DOHH2 (cell line): Measurements from ENCODE around the gene STARD9.

Experiments
- H3F3A ChIP-seq: fragments of 200-600 bp; sonication (generic), shearing (Covaris generic); 2 replicates; pipeline ENCODE4 v1.6.0; 2016; ENCODE audit warnings: antibody characterized with exemption, mild to moderate bottlenecking; ENCODE audit not compliant: control insufficient read depth, insufficient read depth
- H3K27ac ChIP-seq: fragments of 200-600 bp; sonication (generic); 2 replicates; pipeline ENCODE4 v1.5.1; 2014; ENCODE audit warnings: low read depth, mild to moderate bottlenecking, low read length, moderate library complexity
- H3K27me3 ChIP-seq: fragments of 200-600 bp; sonication (generic); 2 replicates; pipeline ENCODE4 v1.6.1; 2014; ENCODE audit warnings: mild to moderate bottlenecking, low read length, mixed read lengths; ENCODE audit not compliant: control insufficient read depth
- H3K36me3 ChIP-seq: fragments of 200-600 bp; sonication (generic); 2 replicates; pipeline ENCODE4 v1.6.1; 2014; ENCODE audit warnings: mild to moderate bottlenecking, low read length, moderate library complexity, mixed read lengths; ENCODE audit not compliant: control insufficient read depth
- H3K4me1 ChIP-seq: fragments of 200-600 bp; sonication (generic); 2 replicates; pipeline ENCODE4 v1.6.1; 2014; ENCODE audit warnings: mild to moderate bottlenecking, low read length, mixed read lengths; ENCODE audit not compliant: control insufficient read depth
- H3K4me2 ChIP-seq: fragments of 200-600 bp; sonication (generic); 2 replicates; pipeline ENCODE4 v1.6.0; 2014; ENCODE audit warnings: mild to moderate bottlenecking, low read length, moderate library complexity
- H3K4me3 ChIP-seq: fragments of 200-600 bp; sonication (generic); 2 replicates; pipeline ENCODE4 v1.5.1; 2014; ENCODE audit warnings: mild to moderate bottlenecking, low read length, mixed read lengths
- H3K79me2 ChIP-seq: fragments of 200-600 bp; sonication (generic); 2 replicates; pipeline ENCODE4 v1.6.1; 2014; ENCODE audit warnings: mild to moderate bottlenecking, low read length, mixed read lengths; ENCODE audit not compliant: control insufficient read depth
- H3K9me2 ChIP-seq: fragments of 200-600 bp; sonication (generic); replicated peaks from 2 replicates; pipeline ENCODE4 v1.6.1; 2014; ENCODE audit warnings: mild to moderate bottlenecking, low read length, mixed read lengths; ENCODE audit not compliant: control insufficient read depth
- H3K9me3 ChIP-seq: fragments of 200-600 bp; sonication (generic); 2 replicates; pipeline ENCODE4 v1.6.1; 2014; ENCODE audit warnings: antibody characterized with exemption, low read length, mixed read lengths; ENCODE audit not compliant: control insufficient read depth, insufficient read depth
- H4K20me1 ChIP-seq: fragments of 200-600 bp; sonication (generic); 2 replicates; pipeline ENCODE4 v1.6.0; 2014; ENCODE audit warnings: low read depth, mild to moderate bottlenecking, antibody characterized with exemption, low read length, moderate library complexity; ENCODE audit not compliant: control insufficient read depth, insufficient read depth
- EZH2phosphoT487 ChIP-seq: fragments of 200-600 bp; sonication (generic); IDR thresholded peaks from 2 replicates; pipeline ENCODE4 v1.6.1; 2017; ENCODE audit warnings: borderline replicate concordance, mild to moderate bottlenecking, antibody characterized with exemption, low read length, moderate library complexity, mixed read lengths
- TF ChIP-seq, protein P1 (sequence below): fragments of 200-600 bp; sonication (generic); IDR thresholded peaks from one replicate; pipeline ENCODE4 v1.5.1; 2014; ENCODE audit warnings: antibody characterized with exemption, mild to moderate bottlenecking, low read depth, low read length; ENCODE audit not compliant: poor library complexity, severe bottlenecking

The STARD9 gene

DNA sequence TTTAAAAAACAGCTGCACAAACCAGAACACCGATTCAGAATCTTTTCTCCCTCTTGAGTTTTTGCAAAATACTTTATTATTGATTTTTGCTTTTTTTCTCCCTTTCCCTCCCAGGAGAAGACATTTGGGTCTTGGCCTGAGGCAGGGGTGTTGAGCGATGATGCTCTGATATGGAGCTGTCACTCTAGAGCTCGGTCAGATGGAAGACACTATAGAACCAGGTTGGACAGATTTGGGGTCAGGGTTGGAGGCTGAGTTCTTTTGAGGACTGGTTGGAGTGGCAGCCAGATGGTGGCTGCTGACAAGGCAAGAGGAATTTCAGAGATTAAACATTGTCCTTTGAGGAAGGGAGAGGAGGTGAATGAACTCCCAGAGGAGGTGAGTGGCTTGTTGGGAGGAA, 144.7 kb downstream of the STARD9 start:
- Histone ChIP-seq H3K36me3 (peaks cover 26% of the 10 kb centered on the region), H3K4me2 (no peak overlapping the region), H3K9me3 (no peaks in the 10 kb centered on the region), H3K4me1 (no peaks in the 10 kb centered on the region), H3K9me2 (no peaks in the 10 kb centered on the region), H4K20me1 (no peaks in the 10 kb centered on the region), H3K79me2 (no peaks in the 10 kb centered on the region), H3K27me3 (no peaks in the 10 kb centered on the region), H3K27ac (no peak overlapping the region), H3F3A (no peaks in the 10 kb centered on the region), H3K4me3 (no peak overlapping the region)
- TF ChIP-seq EZH2phosphoT487 = no peak
- TF ChIP-seq, protein P1, sequence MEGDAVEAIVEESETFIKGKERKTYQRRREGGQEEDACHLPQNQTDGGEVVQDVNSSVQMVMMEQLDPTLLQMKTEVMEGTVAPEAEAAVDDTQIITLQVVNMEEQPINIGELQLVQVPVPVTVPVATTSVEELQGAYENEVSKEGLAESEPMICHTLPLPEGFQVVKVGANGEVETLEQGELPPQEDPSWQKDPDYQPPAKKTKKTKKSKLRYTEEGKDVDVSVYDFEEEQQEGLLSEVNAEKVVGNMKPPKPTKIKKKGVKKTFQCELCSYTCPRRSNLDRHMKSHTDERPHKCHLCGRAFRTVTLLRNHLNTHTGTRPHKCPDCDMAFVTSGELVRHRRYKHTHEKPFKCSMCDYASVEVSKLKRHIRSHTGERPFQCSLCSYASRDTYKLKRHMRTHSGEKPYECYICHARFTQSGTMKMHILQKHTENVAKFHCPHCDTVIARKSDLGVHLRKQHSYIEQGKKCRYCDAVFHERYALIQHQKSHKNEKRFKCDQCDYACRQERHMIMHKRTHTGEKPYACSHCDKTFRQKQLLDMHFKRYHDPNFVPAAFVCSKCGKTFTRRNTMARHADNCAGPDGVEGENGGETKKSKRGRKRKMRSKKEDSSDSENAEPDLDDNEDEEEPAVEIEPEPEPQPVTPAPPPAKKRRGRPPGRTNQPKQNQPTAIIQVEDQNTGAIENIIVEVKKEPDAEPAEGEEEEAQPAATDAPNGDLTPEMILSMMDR = no peak

DNA sequence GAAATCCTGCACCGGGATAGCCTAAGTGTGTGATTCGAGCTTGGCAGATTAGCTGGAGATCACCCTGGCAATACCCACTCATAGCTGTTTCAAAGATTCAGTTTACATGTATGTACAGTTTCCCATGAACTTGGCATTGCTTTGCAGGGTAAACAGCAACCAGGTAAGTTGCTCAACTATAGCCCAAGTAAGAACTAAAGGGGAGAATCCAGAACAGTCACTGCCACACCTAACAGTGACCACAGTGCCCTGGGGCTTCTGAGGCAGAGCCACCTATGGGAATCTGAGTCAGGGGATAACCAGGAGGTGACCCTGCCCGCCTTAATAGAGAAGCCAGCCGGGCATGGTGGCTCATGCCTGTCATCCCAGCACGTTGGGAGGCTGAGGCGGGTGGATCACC, 145.6 kb downstream of the STARD9 start:
- H3K4me2 ChIP-seq = no peak overlapping the region
- H4K20me1 ChIP-seq = no peaks in the 10 kb centered on the region
- no peaks in the 10 kb centered on the region for H3F3A ChIP-seq
- no peaks in the 10 kb centered on the region for H3K9me2 ChIP-seq
- peaks cover 33% of the 10 kb centered on the region for H3K36me3 ChIP-seq
- no peaks in the 10 kb centered on the region for H3K9me3 ChIP-seq
- H3K27me3 ChIP-seq = no peaks in the 10 kb centered on the region
- H3K27ac ChIP-seq = no peak overlapping the region
- no peak overlapping the region for H3K4me3 ChIP-seq
- H3K4me1 ChIP-seq = no peaks in the 10 kb centered on the region
- no peaks in the 10 kb centered on the region for H3K79me2 ChIP-seq
- TF ChIP-seq, protein P1 = no peak
- TF ChIP-seq EZH2phosphoT487 = no peak

DNA sequence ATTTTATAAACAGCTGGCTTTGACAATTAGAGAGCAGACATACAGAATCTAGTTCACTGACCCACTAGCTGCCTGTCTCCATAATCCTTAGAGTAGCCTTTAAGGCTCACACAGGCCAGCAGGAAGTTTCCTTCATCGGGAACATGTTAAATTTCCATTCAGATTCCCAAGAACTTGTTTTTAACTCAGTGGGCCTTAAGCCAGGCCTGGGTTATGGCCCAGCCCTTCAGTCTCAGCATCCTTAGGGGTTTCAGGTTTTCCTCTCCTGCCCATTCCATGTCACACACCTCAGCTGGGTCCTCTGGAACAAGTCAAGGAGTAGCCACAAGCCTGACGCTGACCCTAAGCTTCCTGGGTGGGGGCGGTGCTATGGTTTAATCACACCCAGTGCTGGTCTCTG, 146.5 kb downstream of the STARD9 start:
- no peaks in the 10 kb centered on the region for H3K79me2 ChIP-seq
- no peaks in the 10 kb centered on the region for H3K4me1 ChIP-seq
- no peak overlapping the region for H3K4me3 ChIP-seq
- H3K36me3 ChIP-seq = peaks cover 42% of the 10 kb centered on the region
- TF ChIP-seq EZH2phosphoT487 = no peak
- TF ChIP-seq, protein P1 = no peak
- no peaks in the 10 kb centered on the region; the same call in 1 of the 2 replicates for H3F3A ChIP-seq
- no peak overlapping the region for H3K4me2 ChIP-seq
- H3K27me3 ChIP-seq = no peaks in the 10 kb centered on the region
- H3K9me3 ChIP-seq = no peaks in the 10 kb centered on the region
- H3K9me2 ChIP-seq = no peaks in the 10 kb centered on the region
- H4K20me1 ChIP-seq = no peaks in the 10 kb centered on the region
- no peak overlapping the region for H3K27ac ChIP-seq

DNA sequence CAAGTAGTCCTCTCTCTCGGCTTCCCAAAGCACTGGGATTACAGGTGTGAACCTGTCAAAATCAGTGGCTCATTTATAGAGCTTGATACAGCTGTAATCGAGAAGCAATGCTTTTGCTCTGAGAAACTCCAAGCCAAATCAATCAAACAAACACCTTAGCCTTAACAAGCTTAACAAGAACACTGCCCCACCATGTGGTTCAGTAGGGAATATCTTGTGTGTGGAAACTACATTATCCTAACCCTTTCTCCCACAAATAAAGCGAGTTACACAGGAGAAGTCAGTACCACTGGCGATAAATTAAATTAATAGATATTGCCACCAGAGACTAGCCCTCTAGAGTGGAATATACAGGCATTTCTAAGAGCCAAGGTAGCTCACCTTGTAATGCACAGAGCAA, 147.7 kb downstream of the STARD9 start:
- no peaks in the 10 kb centered on the region; the same call in 1 of the 2 replicates for H3F3A ChIP-seq
- no peak overlapping the region for H3K27ac ChIP-seq
- no peak overlapping the region for H3K4me2 ChIP-seq
- no peaks in the 10 kb centered on the region for H3K79me2 ChIP-seq
- no peaks in the 10 kb centered on the region for H3K27me3 ChIP-seq
- H4K20me1 ChIP-seq = no peaks in the 10 kb centered on the region
- no peaks in the 10 kb centered on the region for H3K9me3 ChIP-seq
- H3K4me3 ChIP-seq = no peak overlapping the region
- H3K4me1 ChIP-seq = no peaks in the 10 kb centered on the region
- no peaks in the 10 kb centered on the region for H3K9me2 ChIP-seq
- H3K36me3 ChIP-seq = peaks cover 50% of the 10 kb centered on the region
- TF ChIP-seq, protein P1 = peak; percentile 27
- TF ChIP-seq EZH2phosphoT487 = no peak
